ENCODE results near the gene ZBTB7C. TPM values are rescaled to one million over a fixed set of nuclear protein-coding genes. Genes with fewer than 3 reads are reported as not detected.

The ZBTB7C gene
- total RNA-seq, 1 experiment from 2014 or later, result 0.32 TPM

DNA sequence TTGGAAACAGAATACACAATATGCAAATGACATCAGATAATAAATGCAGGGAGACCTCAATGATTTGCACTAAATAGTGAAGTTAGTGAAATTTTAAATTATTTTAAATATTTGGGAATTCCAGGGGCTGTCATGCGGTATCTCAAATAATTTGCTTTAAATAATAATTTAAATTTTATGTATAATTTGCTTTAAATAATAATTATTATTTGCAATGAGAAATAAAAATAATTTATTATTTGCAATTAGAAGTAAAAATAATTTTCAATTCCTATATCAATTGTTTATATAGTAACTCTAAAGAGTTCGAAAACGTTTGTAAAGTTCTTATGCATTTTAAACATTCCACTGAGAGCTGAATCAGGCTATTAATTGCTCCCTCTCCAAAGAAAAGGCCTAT is 226.4 kb downstream of the ZBTB7C start:
- TF ChIP-seq CTCF (conservative IDR thresholded peaks at IDR 0.05; ENCODE audit: low read depth, low read length) (no peak), EZH2 (IDR thresholded peaks at IDR 0.05; ENCODE audit: borderline replicate concordance, low read depth, low read length, poor library complexity, severe bottlenecking) (no peak)
- no peaks in the 10 kb centered on the region for H3K36me3 ChIP-seq (ENCODE audit: insufficient read depth, low read length, poor library complexity, severe bottlenecking)
- CTCF ChIA-PET, result no interaction called here
- intact Hi-C loops (cut with micrococcal nuclease; ENCODE audit: unreplicated experiment), result no loop called here
- H3K4me3 ChIP-seq (ENCODE audit: low read depth, low read length, poor library complexity, severe bottlenecking), result no peak overlapping the region
- no peaks in the 10 kb centered on the region for H3K4me1 ChIP-seq (ENCODE audit: insufficient read depth, low read length, poor library complexity, severe bottlenecking)
- H3K27ac ChIP-seq (ENCODE audit: low read depth, low read length, poor library complexity, severe bottlenecking), result no peak overlapping the region
- H3K27me3 ChIP-seq (replicated peaks; ENCODE audit: insufficient read depth, low read depth, low read length, poor library complexity), result no peaks in the 10 kb centered on the region
- POLR2A ChIA-PET (ENCODE audit: low non-redundant PET), result no interaction called here
- no TSS peak for BruUV-seq (replicated peaks)
- no peak for DNase-seq (ENCODE audit: low spot score)
- H3K9me3 ChIP-seq (ENCODE audit: low read depth, low read length, poor library complexity, severe bottlenecking), result no peaks in the 10 kb centered on the region

- Histone ChIP-seq H3K27ac (ENCODE audit: low read depth, low read length, poor library complexity, severe bottlenecking) (no peak overlapping the region), H3K9me3 (ENCODE audit: low read depth, low read length, poor library complexity, severe bottlenecking) (no peaks in the 10 kb centered on the region), H3K36me3 (ENCODE audit: insufficient read depth, low read length, poor library complexity, severe bottlenecking) (no peaks in the 10 kb centered on the region), H3K27me3 (replicated peaks; ENCODE audit: insufficient read depth, low read depth, low read length, poor library complexity) (no peaks in the 10 kb centered on the region), H3K4me3 (ENCODE audit: low read depth, low read length, poor library complexity, severe bottlenecking) (no peak overlapping the region), H3K4me1 (ENCODE audit: insufficient read depth, low read length, poor library complexity, severe bottlenecking) (no peaks in the 10 kb centered on the region)
- DNase-seq (ENCODE audit: low spot score), result no peak
- no peak for TF ChIP-seq EZH2 (IDR thresholded peaks at IDR 0.05; ENCODE audit: borderline replicate concordance, low read depth, low read length, poor library complexity, severe bottlenecking)
- no peak for TF ChIP-seq CTCF (conservative IDR thresholded peaks at IDR 0.05; ENCODE audit: low read depth, low read length)
- intact Hi-C loops (cut with micrococcal nuclease; ENCODE audit: unreplicated experiment), result no loop called here
- ChIA-PET CTCF (no interaction called here), POLR2A (ENCODE audit: low non-redundant PET) (no interaction called here)
- no TSS peak for BruUV-seq (replicated peaks)
Observed at GRCh38 chr18:48181857-48182256, 227.3 kb downstream of the ZBTB7C start.

DNA sequence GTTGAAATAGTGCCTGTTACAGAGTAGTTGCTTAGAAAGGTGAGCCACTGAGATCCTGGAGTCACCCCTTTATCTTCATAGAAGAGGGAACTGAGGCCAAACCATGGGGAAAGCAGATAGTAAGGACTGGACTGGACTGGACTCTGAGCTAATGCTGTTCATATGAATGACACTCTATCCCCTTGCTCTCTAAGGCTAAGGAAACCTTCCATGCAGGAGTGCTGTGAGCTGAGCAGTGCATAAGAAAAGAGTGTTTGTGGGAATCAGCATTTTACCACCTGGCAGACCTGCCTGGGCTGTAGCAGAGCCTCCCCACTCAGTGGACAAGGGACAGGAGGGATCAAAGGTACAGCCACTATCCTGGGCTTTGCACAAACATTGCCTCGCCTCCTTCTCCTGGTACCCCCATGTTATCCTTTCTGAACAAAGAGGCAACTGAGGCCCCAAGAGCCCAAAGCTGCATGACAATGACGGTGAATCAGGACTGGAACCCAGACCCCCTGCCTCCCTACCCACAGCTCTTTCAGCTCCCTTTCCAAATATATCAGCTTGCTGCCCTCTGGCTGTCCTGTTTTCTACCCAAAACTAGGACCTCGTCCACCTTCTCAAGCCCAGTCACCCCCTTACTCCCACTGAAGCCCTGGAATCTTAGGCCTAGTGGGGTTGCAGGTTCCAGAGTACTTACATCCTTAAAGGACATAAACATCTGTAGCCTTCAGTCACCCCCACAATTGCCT is 227.9 kb downstream of the ZBTB7C start:
- Histone ChIP-seq H3K27ac (ENCODE audit: low read depth, low read length, poor library complexity, severe bottlenecking) (no peak overlapping the region), H3K4me1 (ENCODE audit: insufficient read depth, low read length, poor library complexity, severe bottlenecking) (no peaks in the 10 kb centered on the region), H3K4me3 (ENCODE audit: low read depth, low read length, poor library complexity, severe bottlenecking) (no peak overlapping the region), H3K27me3 (replicated peaks; ENCODE audit: insufficient read depth, low read depth, low read length, poor library complexity) (no peaks in the 10 kb centered on the region), H3K36me3 (ENCODE audit: insufficient read depth, low read length, poor library complexity, severe bottlenecking) (no peaks in the 10 kb centered on the region), H3K9me3 (ENCODE audit: low read depth, low read length, poor library complexity, severe bottlenecking) (no peaks in the 10 kb centered on the region)
- no peak for DNase-seq (ENCODE audit: low spot score)
- CTCF ChIA-PET, result no interaction called here
- TF ChIP-seq CTCF (conservative IDR thresholded peaks at IDR 0.05; ENCODE audit: low read depth, low read length), result no peak
- no peak for TF ChIP-seq EZH2 (IDR thresholded peaks at IDR 0.05; ENCODE audit: borderline replicate concordance, low read depth, low read length, poor library complexity, severe bottlenecking)
- intact Hi-C loops (cut with micrococcal nuclease; ENCODE audit: unreplicated experiment), result no loop called here
- POLR2A ChIA-PET (ENCODE audit: low non-redundant PET), result no interaction called here
- BruUV-seq (replicated peaks), result no TSS peak
